GM18526 (cell line): ENCODE measurements around the gene ZPBP2.

Source experiments
- POLR2A ChIP-seq: IDR thresholded peaks from 3 replicates; pipeline ENCODE4 v1.6.1; 2011; ENCODE audit not compliant: insufficient read length; ENCODE audit errors: extremely low read depth

Gene ZPBP2

GRCh38 chr17:39925282-39926134, 57.5 kb downstream of the ZPBP2 start:
- no peak for TF ChIP-seq POLR2A

GRCh38 chr17:39926135-39926587, 58.2 kb downstream of the ZPBP2 start:
- no peak for TF ChIP-seq POLR2A

- TF ChIP-seq POLR2A = peak; percentile 31
These were observed 58.6 kb downstream of the ZPBP2 start for GRCh38 chr17:39926588-39927100.
